K562 (cell line): Measurements from ENCODE around the gene FILIP1L. TPM values are rescaled to one million over a fixed set of nuclear protein-coding genes. Genes with fewer than 3 reads are reported as not detected.

Experiments
- ATAC-seq: fragments of 200-7000 bp; cut with Tn5 transposase; 3 replicates; pipeline ENCODE4 v1.9.1; 2020; ENCODE audit warnings: moderate library complexity
- BruUV-seq: library from RNA; stranded (reverse); fragments of 400-500 nt; replicated peaks from 2 replicates; lab custom pipeline; 2021; lab: Mats Ljungman, UMichigan
- CTCF ChIA-PET: fragments of 300-600 bp; formaldehyde crosslinking; extraction: SDS; loops from one replicate; lab custom pipeline; 2021; ENCODE audit warnings: low intra/inter-chr PET ratio; lab: Yijun Ruan, JAX
- POLR2A ChIA-PET: fragments of 300-600, 350-650 bp; sonication (Branson Sonifier 250); formaldehyde crosslinking; extraction: SDS; loops from one replicate; lab custom pipeline; 2021; ENCODE audit warnings: antibody characterized with exemption, inconsistent platforms; lab: Yijun Ruan, JAX
- DNase-seq, 4 experiments: peaks; one replicate each; pipeline versions ENCODE4 v3.0.0 to v3.0.0-alpha.2; 2011 to 2018; ENCODE audit warnings: low spot score in 3 of 4, mixed read lengths in 3 of 4; ENCODE audit errors: extremely low read depth in 1 of 4
- FAIRE-seq: peaks from 2 replicates; lab custom pipeline; 2011; peaks lifted over from hg19 to GRCh38; lab: Jason Lieb, UNC
- H2AFZ ChIP-seq: 2 replicates; pipeline ENCODE4 v1.6.0; 2011; ENCODE audit warnings: low read depth, low read length, control low read depth, inconsistent platforms
- H3K27ac ChIP-seq: fragments of 200-600 bp; 3 replicates; pipeline ENCODE4 v1.8.0; 2011; ENCODE audit warnings: low read depth, mild to moderate bottlenecking, control low read depth, inconsistent platforms, low read length, moderate library complexity, mixed read lengths; ENCODE audit errors: extremely low read depth
- H3K27me3 ChIP-seq, 2 experiments: fragments of 300-600 bp in 1 of 2; 2 replicates in 1 of 2; 3 replicates in 1 of 2; pipeline versions ENCODE4 v1.6.0 to v1.8.0; 2011; ENCODE audit warnings: inconsistent platforms in 2 of 2, low read length in 2 of 2, mild to moderate bottlenecking in 1 of 2, mixed read lengths in 1 of 2, moderate library complexity in 1 of 2; ENCODE audit not compliant: control insufficient read depth in 2 of 2, insufficient read depth in 2 of 2
- H3K36me3 ChIP-seq: fragments of 300-600 bp; 3 replicates; pipeline ENCODE4 v1.8.0; 2011; ENCODE audit warnings: mild to moderate bottlenecking, low read length, inconsistent platforms; ENCODE audit not compliant: control insufficient read depth, insufficient read depth
- H3K4me1 ChIP-seq, 2 experiments: fragments of 200-600 bp in 1 of 2; replicated peaks in 1 of 2; 2 replicates in 1 of 2; 3 replicates in 1 of 2; pipeline versions ENCODE4 v1.5.1 to v1.8.0; 2011; ENCODE audit warnings: inconsistent platforms in 2 of 2, low read length in 2 of 2, mild to moderate bottlenecking in 1 of 2, mixed read lengths in 1 of 2, moderate library complexity in 1 of 2; ENCODE audit not compliant: control insufficient read depth in 2 of 2, insufficient read depth in 2 of 2
- H3K4me2 ChIP-seq: 2 replicates; pipeline ENCODE4 v1.6.1; 2011; ENCODE audit warnings: low read length, control low read depth, inconsistent platforms, mixed read lengths; ENCODE audit not compliant: insufficient read depth
- H3K4me3 ChIP-seq: fragments of 200-600 bp; sonication (generic), shearing (Covaris generic); 2 replicates; pipeline ENCODE4 v1.5.1; 2016; ENCODE audit warnings: control low read depth, inconsistent platforms
- H3K79me2 ChIP-seq: fragments of 200-600 bp; 3 replicates; pipeline ENCODE4 v1.8.0; 2011; ENCODE audit warnings: low read length, inconsistent platforms; ENCODE audit not compliant: control insufficient read depth, insufficient read depth
- H3K9ac ChIP-seq, 2 experiments: 2 replicates each; pipeline versions ENCODE4 v1.6.0 to v1.6.1; 2011; ENCODE audit warnings: low read depth in 2 of 2, low read length in 2 of 2, control low read depth in 1 of 2, inconsistent platforms in 1 of 2, mild to moderate bottlenecking in 1 of 2, mixed read lengths in 1 of 2; ENCODE audit not compliant: insufficient read depth in 1 of 2
- H3K9me1 ChIP-seq: one replicate; pipeline ENCODE4 v1.6.0; 2011; ENCODE audit warnings: inconsistent platforms, mild to moderate bottlenecking, low read length, moderate library complexity; ENCODE audit not compliant: control insufficient read depth, insufficient read depth
- H3K9me3 ChIP-seq: replicated peaks from 2 replicates; pipeline ENCODE4 v1.5.1; 2011; ENCODE audit warnings: low read depth, low read length, inconsistent platforms; ENCODE audit not compliant: control insufficient read depth, insufficient read depth
- H4K20me1 ChIP-seq: replicated peaks from 2 replicates; pipeline ENCODE4 v1.6.1; 2011; ENCODE audit warnings: low read length, inconsistent platforms, mixed read lengths; ENCODE audit not compliant: control insufficient read depth, insufficient read depth
- CTCF ChIP-seq, 3 experiments: IDR thresholded peaks in 2 of 3; conservative IDR thresholded peaks in 1 of 3; 2 replicates each; pipeline ENCODE4 v1.5.1; 2011 to 2012; ENCODE audit warnings: low read length in 3 of 3, mild to moderate bottlenecking in 3 of 3, control low read depth in 2 of 3, improper control_type of control experiment in 1 of 3, inconsistent platforms in 1 of 3, low read depth in 1 of 3, mixed read lengths in 1 of 3, moderate library complexity in 1 of 3; ENCODE audit not compliant: insufficient read depth in 2 of 3
- FOXM1 ChIP-seq, 2 experiments: fragments of 450-650 bp in 1 of 2; sonication (generic) in 1 of 2; formaldehyde crosslinking in 1 of 2; IDR thresholded peaks; 2 replicates each; pipeline versions ENCODE4 v1.6.1 to v1.9.0; 2017 to 2022; ENCODE audit warnings: low read depth in 2 of 2, mild to moderate bottlenecking in 2 of 2, missing genetic modification reagents in 1 of 2, moderate library complexity in 1 of 2
- GTF2F1 ChIP-seq: IDR thresholded peaks from 2 replicates; pipeline ENCODE4 v1.6.1; 2011; ENCODE audit warnings: low read depth, low read length, improper control_type of control experiment
- HNRNPK ChIP-seq: fragments of 200-400 bp; formaldehyde crosslinking; IDR thresholded peaks from one replicate; pipeline ENCODE4 v1.6.1; 2018; ENCODE audit warnings: mild to moderate bottlenecking, low read depth, low read length; ENCODE audit not compliant: poor library complexity, severe bottlenecking
- PPARD ChIP-seq: fragments of 250-450 bp; sonication (Bioruptor Pico); IDR thresholded peaks from 2 replicates; pipeline ENCODE4 v1.8.0; 2022; ENCODE audit warnings: inconsistent platforms, mild to moderate bottlenecking, moderate library complexity
- SMARCA5 ChIP-seq: fragments of 450-650 bp; IDR thresholded peaks from 2 replicates; pipeline ENCODE4 v1.6.1; 2016
- ZC3H4 ChIP-seq: sonication (generic); formaldehyde crosslinking; IDR thresholded peaks from 2 replicates; pipeline ENCODE4 v1.9.0; 2021; ENCODE audit warnings: missing genetic modification reagents, borderline replicate concordance
- ZFPM2 ChIP-seq: fragments of 250-450 bp; sonication (Bioruptor Pico); IDR thresholded peaks from 2 replicates; pipeline ENCODE4 v1.5.1; 2022; ENCODE audit warnings: mild to moderate bottlenecking
- WGBS: fragments of 100-300 bp; shearing (Covaris generic); methylation state at CpG from one replicate; pipeline ENCODE4 v1.1.6; 2016; ENCODE audit warnings: low coverage, mixed read lengths; ENCODE audit not compliant: insufficient coverage; ENCODE audit errors: missing lambda C conversion rate; 5-methylcytosine and 5-hydroxymethylcytosine counted together
- in situ Hi-C: fragments of 300-500 bp; cut with MboI; formaldehyde crosslinking; loops from 4 replicates; pipeline ENCODE4 v1.15.0; 2018; ENCODE audit warnings: inconsistent platforms, mixed read lengths
- intact Hi-C: fragments of 100-400 bp; cut with micrococcal nuclease; formaldehyde crosslinking; loops from 2 replicates; pipeline ENCODE4 v1.14.2; 2022
- polyA plus RNA-seq, 8 experiments: library from polyadenylated mRNA; depleted of rRNA in 4 of 8; stranded (reverse) in 5 of 8; unstranded in 3 of 8; fragments of >200 nt; fragmentation: Nextera tagmentation in 2 of 8; fragmentation: Illumina TruSeq in 1 of 8; extraction: Ambion mirVana in 2 of 8; extraction: Trizol in 1 of 8; gene quantifications; 2 replicates each; pipeline versions ENCODE4 v1.2.1 to v1.2.3, GENCODE V29; 2011 to 2014; ENCODE audit warnings: inconsistent platforms in 1 of 8, missing spikeins in 1 of 8
- total RNA-seq, 7 experiments: library from RNA; depleted of rRNA in 6 of 7; stranded (reverse); fragments of >200 nt in 6 of 7; fragmentation: Illumina TruSeq in 2 of 7; extraction: Trizol in 2 of 7; gene quantifications; 2 replicates each; pipeline versions ENCODE4 v1.2.1 to v1.2.3, GENCODE V29; 2011 to 2021; ENCODE audit warnings: low replicate concordance in 1 of 7

The FILIP1L gene
- total and polyA plus RNA-seq, 9 of the 15 experiments (the other 6 are each of a cell fraction or from before 2014, with no cell fraction given), result 0.50 to 2.1 (median 1.1) TPM

GRCh38 chr3:99895703-99896441 is 218.4 kb downstream of the FILIP1L start (continued):
- no peak for TF ChIP-seq ZFPM2 (CRISPR knock-in tag)
- TF ChIP-seq GTF2F1, result no peak

- ChIA-PET CTCF (no interaction called here), POLR2A (interaction anchor here (0.7 kb wide), 1 partner anchor 29 kb away, joined by 4 read pairs; no protein-coding TSS in a partner anchor)
- 0 out of 3 replicates have a peak overlapping the region, but pooled peaks have one; percentile 14 for H3K27ac ChIP-seq
- H3K9me1 ChIP-seq, result no peaks in the 10 kb centered on the region
- TF ChIP-seq SMARCA5, result no peak
- no peak for TF ChIP-seq GTF2F1
- no peak for TF ChIP-seq FOXM1 (IDR thresholded peaks at IDR 0.05; ENCODE audit: low read depth)
- no peak for TF ChIP-seq FOXM1 (CRISPR knock-in tag; IDR thresholded peaks at IDR 0.05; ENCODE audit: low read depth)
- TF ChIP-seq CTCF (IDR thresholded peaks at IDR 0.05 in 2 of 3, conservative IDR thresholded peaks at IDR 0.05 in 1 of 3; ENCODE audit: insufficient read depth in 2 of 3, low read depth in 1 of 3, low read length in 3 of 3), result no peak
- no peak for TF ChIP-seq ZC3H4 (CRISPR knock-in tag)
- TF ChIP-seq HNRNPK, result no peak
- TF ChIP-seq PPARD, result no peak
- 70% methylated on average over 3 of the region's 3 CpGs for WGBS
- no peaks in the 10 kb centered on the region for H3K36me3 ChIP-seq
- H4K20me1 ChIP-seq, result no peaks in the 10 kb centered on the region
- H3K4me3 ChIP-seq, result no peak overlapping the region
- FAIRE-seq (no peak), ATAC-seq (no peak), DNase-seq (no peak)
- in situ Hi-C loops (no loop called here), intact Hi-C loops (no loop called here)
- peaks cover 0 to 3% of the 10 kb centered on the region in 2 experiments; a peak in 1 of 5 replicates for H3K4me1 ChIP-seq
- no peak overlapping the region for H3K9ac ChIP-seq
- no peaks in the 10 kb centered on the region for H3K9me3 ChIP-seq
- no peaks in the 10 kb centered on the region for H3K27me3 ChIP-seq
- peaks cover 9% of the 10 kb centered on the region; the same call in 2 of the 3 replicates for H3K79me2 ChIP-seq
- no peak overlapping the region for H3K4me2 ChIP-seq
- no TSS peak for BruUV-seq
- no peak overlapping the region for H2AFZ ChIP-seq
These were observed 219.1 kb downstream of the FILIP1L start for GRCh38 chr3:99895131-99895696.
